NB4 (cell line): ENCODE measurements around the gene NCSTN.
A peak's percentile ranks its signal among the peaks of the same experiment; 100 is the strongest.
"Not testable (repeated sequence)": the region's sequence is repeated elsewhere in the genome, so short reads cannot be mapped to it uniquely, and the experiment has no call there.

ENCODE experiments used
- DNase-seq: peaks from one replicate; pipeline ENCODE4 v3.0.0; 2010; ENCODE audit warnings: low read depth
- H3K4me3 ChIP-seq: one replicate; pipeline ENCODE4 v1.5.1; 2011; ENCODE audit warnings: mild to moderate bottlenecking, low read depth, low read length, moderate library complexity
- MYC ChIP-seq: IDR thresholded peaks from 2 replicates; pipeline ENCODE4 v1.6.1; 2011; ENCODE audit warnings: low read depth, low read length
- POLR2A ChIP-seq: IDR thresholded peaks from 2 replicates; pipeline ENCODE4 v1.6.1; 2011; ENCODE audit warnings: mild to moderate bottlenecking; ENCODE audit not compliant: insufficient read length; ENCODE audit errors: extremely low read depth
- TF ChIP-seq, protein P1 (sequence below): IDR thresholded peaks from 2 replicates; pipeline ENCODE4 v1.6.1; 2011; ENCODE audit warnings: low read depth, low read length
- TF ChIP-seq, protein P2 (sequence below): IDR thresholded peaks from one replicate; pipeline ENCODE4 v1.5.1; 2012; ENCODE audit warnings: low read depth, low read length

NCSTN gene

DNA sequence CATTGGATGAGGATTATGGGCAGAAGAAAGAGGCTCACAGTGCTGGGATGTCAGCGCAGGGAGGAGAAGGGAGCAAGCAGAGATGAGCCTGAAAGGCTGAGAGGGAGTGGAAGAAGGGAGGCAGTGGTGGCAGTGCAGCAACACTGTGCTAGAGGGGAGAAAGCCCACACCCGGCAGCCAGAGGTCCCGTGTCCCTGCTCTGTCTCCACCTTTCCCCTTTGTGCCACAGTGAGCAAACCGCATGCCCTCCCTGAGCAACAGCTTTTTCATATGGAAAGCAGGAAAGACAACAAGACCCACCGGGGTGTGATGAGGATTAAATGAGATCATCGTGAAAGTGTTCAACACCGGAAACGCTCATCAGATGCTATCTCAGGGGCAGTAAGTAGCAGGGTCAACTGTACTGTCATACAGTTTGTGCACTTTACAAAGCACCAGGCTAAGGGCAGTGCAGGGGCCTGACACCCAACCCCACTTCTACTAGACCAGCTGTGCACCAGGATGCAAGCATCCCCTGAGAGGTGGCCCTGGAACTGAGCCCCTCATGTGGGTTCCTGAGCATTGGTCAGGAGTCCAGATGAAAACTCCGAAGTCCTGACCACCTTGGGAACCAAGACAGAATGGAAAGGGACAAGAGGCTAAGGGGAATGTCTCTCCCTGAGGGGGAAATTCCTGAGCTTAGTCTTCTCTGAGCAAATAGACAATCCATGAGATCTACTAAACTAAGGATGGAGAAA lies 32.8 kb downstream of the NCSTN start:
- H3K4me3 ChIP-seq = no peak overlapping the region
- TF ChIP-seq, protein P1, sequence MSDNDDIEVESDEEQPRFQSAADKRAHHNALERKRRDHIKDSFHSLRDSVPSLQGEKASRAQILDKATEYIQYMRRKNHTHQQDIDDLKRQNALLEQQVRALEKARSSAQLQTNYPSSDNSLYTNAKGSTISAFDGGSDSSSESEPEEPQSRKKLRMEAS = no peak
- TF ChIP-seq POLR2A (no peak), MYC (no peak)
- TF ChIP-seq, protein P2, sequence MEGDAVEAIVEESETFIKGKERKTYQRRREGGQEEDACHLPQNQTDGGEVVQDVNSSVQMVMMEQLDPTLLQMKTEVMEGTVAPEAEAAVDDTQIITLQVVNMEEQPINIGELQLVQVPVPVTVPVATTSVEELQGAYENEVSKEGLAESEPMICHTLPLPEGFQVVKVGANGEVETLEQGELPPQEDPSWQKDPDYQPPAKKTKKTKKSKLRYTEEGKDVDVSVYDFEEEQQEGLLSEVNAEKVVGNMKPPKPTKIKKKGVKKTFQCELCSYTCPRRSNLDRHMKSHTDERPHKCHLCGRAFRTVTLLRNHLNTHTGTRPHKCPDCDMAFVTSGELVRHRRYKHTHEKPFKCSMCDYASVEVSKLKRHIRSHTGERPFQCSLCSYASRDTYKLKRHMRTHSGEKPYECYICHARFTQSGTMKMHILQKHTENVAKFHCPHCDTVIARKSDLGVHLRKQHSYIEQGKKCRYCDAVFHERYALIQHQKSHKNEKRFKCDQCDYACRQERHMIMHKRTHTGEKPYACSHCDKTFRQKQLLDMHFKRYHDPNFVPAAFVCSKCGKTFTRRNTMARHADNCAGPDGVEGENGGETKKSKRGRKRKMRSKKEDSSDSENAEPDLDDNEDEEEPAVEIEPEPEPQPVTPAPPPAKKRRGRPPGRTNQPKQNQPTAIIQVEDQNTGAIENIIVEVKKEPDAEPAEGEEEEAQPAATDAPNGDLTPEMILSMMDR = no peak
- DNase-seq = peak; percentile 57

DNA sequence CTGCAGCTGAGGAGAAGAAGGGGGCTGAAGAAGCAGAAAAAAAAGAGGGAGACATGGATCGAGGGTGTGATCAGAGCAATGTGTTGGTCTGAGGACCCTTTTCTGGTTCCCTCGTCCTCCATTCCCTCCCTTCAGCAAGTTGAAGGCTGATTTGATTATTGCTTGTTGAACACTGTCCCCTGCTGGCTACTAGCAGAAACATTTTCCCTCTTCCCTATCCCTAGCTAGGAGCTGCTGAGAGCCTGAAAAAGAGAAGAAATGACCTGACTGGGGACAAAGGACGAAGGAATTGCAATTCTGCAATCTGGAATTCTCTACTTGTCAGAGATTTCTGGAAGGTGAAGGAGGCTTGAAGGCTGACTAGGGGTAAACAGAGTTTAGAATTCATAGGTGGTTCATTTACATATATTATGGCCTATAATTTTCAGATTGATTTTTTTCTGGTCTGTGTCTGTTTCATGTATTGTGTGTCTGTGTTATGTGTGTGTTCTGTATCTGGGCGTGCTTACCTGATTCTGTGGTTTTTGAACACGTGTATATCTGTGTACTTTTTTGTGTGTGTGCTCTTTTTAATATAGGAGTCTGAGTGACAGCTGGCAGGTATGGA lies 33.4 kb downstream of the NCSTN start:
- TF ChIP-seq POLR2A = no peak
- TF ChIP-seq, protein P2 = peak; percentile 88
- H3K4me3 ChIP-seq = no peak overlapping the region
- DNase-seq = peak; percentile 84

DNA sequence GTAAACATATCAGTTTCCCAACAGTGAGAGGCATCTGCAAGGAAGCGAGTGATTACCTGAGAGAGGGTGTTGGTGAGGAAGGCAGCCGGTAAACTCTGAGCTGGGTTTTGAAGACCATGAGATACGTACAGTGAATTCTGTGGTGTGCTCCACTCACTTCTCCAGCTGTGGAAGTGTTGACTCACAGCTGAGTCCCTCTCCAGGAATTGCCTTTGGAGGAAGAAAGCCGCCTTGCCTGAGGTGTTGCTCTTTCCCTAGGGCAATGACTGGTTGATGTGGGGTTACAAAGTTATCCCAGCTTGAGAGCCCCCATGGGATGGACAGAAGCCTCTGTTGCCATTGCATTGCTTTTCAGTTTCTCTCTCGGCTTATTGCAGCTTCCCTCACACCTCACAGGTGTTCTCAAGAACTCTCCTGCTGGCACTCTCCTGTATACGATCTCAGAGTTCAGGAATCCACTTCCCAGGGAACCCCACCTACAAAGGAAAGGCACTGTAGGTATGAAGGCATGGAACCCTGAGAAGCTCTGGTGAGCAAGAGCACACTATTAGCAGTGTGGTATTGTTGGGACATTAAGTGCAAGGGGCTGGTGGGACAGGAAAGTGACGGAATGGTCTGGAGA lies 34.5 kb downstream of the NCSTN start:
- H3K4me3 ChIP-seq = no peak overlapping the region
- TF ChIP-seq POLR2A (no peak), MYC (no peak)
- TF ChIP-seq, protein P2 = no peak
- TF ChIP-seq, protein P1 = no peak
- no peak for DNase-seq

DNA sequence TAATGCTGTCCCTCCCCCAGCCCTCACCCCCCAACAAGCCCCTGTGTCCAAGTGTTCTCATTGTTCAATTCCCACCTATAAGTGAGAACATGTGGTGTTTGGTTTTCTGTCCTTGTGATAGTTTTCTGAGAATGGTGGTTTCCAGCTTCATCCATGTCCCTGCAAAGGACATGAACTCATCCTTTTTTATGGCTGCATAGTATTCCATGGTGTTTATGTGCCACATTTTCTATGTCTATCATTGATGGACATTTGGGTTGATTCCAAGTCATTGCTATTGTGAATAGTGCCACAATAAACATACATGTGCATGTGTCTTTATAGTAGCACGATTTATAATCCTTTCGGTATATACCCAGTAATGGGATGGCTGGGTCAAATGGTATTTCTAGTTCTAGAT lies 41.6 kb downstream of the NCSTN start:
- not testable (repeated sequence) for H3K4me3 ChIP-seq, DNase-seq

DNA sequence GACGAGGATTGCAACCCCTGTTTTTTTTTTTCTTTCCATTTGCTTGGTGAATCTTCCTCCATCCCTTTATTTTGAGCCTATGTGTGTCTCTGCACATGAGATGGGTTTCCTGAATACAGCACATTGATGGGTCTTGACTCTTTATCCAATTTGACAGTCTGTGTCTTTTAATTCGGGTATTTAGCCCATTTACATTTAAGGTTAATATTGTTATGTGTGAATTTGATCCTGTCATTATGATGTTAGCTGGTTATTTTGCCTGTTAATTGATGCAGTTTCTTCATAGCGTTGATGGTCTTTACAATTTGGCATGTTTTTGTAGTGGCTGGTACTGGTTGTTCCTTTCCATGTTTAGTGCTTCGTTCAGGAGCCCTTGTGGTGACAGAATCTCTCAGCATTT lies 45.2 kb downstream of the NCSTN start:
- DNase-seq = not testable (repeated sequence)

DNA sequence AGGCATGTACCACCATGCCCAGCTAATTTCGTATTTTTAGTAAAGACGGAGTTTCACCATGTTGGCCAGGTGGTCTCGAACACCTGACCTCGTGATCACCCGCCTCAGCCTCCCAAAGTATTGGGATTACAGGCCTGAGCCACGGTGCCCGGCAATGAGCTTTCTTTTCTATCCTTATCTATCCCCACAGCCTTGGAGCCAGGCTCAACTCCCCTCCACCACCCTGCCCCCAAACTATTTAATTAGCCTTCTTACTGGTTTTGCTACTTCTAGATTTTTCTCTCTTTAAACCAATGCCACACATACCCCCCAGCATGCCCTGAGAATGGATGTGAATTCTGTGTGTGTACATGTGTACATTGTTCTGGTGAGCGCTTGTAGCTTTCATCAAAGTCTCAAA lies 51.5 kb downstream of the NCSTN start:
- DNase-seq = no peak
- TF ChIP-seq, protein P2 = no peak
- TF ChIP-seq, protein P1 = no peak
- TF ChIP-seq MYC = no peak
- TF ChIP-seq POLR2A = no peak

More for the DNA sequence above, 45.2 kb downstream of the NCSTN start:
- not testable (repeated sequence) for H3K4me3 ChIP-seq

DNA sequence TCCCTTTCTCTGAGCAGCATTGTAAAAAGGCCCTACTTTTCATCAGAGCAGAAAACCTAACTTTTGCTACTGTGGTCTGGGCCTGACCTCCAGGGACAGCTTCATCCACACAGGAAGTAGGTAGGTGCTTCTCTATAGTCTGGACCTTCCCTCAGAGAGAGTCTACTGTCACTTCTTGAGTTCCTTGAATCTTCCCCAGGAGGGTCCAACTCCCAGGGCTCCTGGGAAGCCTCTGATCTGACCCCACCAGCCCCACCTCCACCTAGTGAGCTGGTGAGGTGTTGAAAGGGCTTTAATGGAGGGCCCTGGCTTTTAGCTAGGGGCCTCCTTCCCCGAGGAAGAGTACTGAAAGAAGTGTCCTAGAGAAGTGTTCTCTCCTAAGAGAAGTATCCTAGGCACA lies 54.5 kb downstream of the NCSTN start:
- TF ChIP-seq, protein P1 = no peak
- TF ChIP-seq MYC = no peak
- TF ChIP-seq, protein P2 = no peak
- TF ChIP-seq POLR2A = no peak
- no peak overlapping the region for H3K4me3 ChIP-seq
- no peak for DNase-seq

More for the DNA sequence above, 51.5 kb downstream of the NCSTN start:
- H3K4me3 ChIP-seq = no peak overlapping the region
